DND-41 (cell line): ENCODE measurements around the gene SMC3.

Experiments used
- EZH2 ChIP-seq: IDR thresholded peaks from 3 replicates; pipeline ENCODE4 v1.6.1; 2012; ENCODE audit warnings: borderline replicate concordance, low read depth, mild to moderate bottlenecking, moderate library complexity, low read length, inconsistent platforms; ENCODE audit not compliant: severe bottlenecking
- TF ChIP-seq, protein P1 (sequence below): IDR thresholded peaks from 2 replicates; pipeline ENCODE4 v1.5.1; 2012; ENCODE audit warnings: borderline replicate concordance, low read length, moderate library complexity, mild to moderate bottlenecking; ENCODE audit not compliant: poor library complexity, severe bottlenecking; ENCODE audit errors: extremely low read depth

DNA sequence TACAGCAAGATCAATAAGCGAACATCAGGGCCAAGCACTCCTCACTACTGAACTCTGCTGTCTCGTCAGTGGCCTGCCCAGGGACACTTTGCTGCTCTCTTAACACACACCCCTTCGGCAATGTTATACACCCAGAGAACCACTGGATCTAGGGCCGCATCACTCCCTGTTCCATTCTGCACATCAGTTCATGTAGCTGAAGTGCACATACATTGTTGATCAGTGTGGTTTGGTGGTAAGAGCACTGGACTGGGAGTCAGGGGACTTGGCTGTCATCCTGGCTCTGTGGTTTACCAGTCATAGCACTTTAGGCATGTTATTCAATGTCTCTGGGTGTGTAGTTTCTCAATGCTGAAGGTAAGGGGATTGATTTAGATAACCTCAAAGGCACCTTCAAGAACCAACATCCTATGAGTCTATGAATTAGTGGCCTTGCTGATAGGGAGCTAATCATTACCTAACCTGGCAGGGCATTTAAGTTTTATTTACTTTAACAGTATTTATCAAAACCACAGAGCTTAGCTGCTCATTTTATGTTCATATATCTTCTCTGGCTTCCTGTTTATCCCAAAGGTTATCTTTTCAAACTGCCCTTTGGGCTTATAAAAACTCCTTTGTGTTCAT is 45.0 kb upstream of the SMC3 start:
- TF ChIP-seq, protein P1, sequence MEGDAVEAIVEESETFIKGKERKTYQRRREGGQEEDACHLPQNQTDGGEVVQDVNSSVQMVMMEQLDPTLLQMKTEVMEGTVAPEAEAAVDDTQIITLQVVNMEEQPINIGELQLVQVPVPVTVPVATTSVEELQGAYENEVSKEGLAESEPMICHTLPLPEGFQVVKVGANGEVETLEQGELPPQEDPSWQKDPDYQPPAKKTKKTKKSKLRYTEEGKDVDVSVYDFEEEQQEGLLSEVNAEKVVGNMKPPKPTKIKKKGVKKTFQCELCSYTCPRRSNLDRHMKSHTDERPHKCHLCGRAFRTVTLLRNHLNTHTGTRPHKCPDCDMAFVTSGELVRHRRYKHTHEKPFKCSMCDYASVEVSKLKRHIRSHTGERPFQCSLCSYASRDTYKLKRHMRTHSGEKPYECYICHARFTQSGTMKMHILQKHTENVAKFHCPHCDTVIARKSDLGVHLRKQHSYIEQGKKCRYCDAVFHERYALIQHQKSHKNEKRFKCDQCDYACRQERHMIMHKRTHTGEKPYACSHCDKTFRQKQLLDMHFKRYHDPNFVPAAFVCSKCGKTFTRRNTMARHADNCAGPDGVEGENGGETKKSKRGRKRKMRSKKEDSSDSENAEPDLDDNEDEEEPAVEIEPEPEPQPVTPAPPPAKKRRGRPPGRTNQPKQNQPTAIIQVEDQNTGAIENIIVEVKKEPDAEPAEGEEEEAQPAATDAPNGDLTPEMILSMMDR, result no peak
- no peak for TF ChIP-seq EZH2
